ENCODE data around the gene NDUFV3. TPM values are rescaled to one million over a fixed set of nuclear protein-coding genes. Genes with fewer than 3 reads are reported as not detected.

Gene NDUFV3
- total and polyA plus RNA-seq, 4 donors, result 17.7 to 45.1 (median 28.2) TPM

Small RNA genes lying within 50 kb of the gene (small RNA-seq; reads per million reads assigned to genes)
- gene MIR5692B (ENCODE audit: low replicate concordance), result not detected

Other genes with a start within 250 kb of the NDUFV3 start
- 10 to 100 TPM in 1 of 2 donors, 1 to 10 TPM in 1; 7.2 to 17.0 TPM for gene PDE9A, start 239.7 kb upstream of the NDUFV3 start, total RNA-seq
- 1 to 10 TPM; 5.3 to 6.6 TPM for gene PDE9A, start 239.7 kb upstream of the NDUFV3 start, polyA plus RNA-seq
- 10 to 100 TPM; 11.5 to 29.6 TPM for gene WDR4, start 13.8 kb upstream of the NDUFV3 start, total RNA-seq
- gene WDR4, start 13.8 kb upstream of the NDUFV3 start, polyA plus RNA-seq, result 10 to 100 TPM; 10.3 to 21.0 TPM
- gene ERVH48-1, start 32.3 kb downstream of the NDUFV3 start, total RNA-seq, result 1 to 10 TPM in 1 of 2 donors, under 1 TPM in 1; 0.12 to 1.1 TPM
- gene ERVH48-1, start 32.3 kb downstream of the NDUFV3 start, polyA plus RNA-seq, result under 1 TPM; 0.02 to 0.18 TPM
- 10 to 100 TPM; 18.2 to 40.4 TPM for gene PKNOX1, start 81.3 kb downstream of the NDUFV3 start, total RNA-seq
- gene PKNOX1, start 81.3 kb downstream of the NDUFV3 start, polyA plus RNA-seq, result 10 to 100 TPM in 1 of 2 donors, 1 to 10 TPM in 1; 9.6 to 10.2 TPM
- gene CBS, start 182.5 kb downstream of the NDUFV3 start, total RNA-seq, result 10 to 100 TPM in 1 of 2 donors, 1 to 10 TPM in 1; 3.6 to 47.7 TPM
- gene CBS, start 182.5 kb downstream of the NDUFV3 start, polyA plus RNA-seq, result 10 to 100 TPM; 14.9 to 40.1 TPM
- 10 to 100 TPM; 18.6 to 61.3 TPM for gene U2AF1, start 214.3 kb downstream of the NDUFV3 start, total RNA-seq
- gene U2AF1, start 214.3 kb downstream of the NDUFV3 start, polyA plus RNA-seq, result 10 to 100 TPM; 58.6 to 87.3 TPM